SK-N-SH (cell line): ENCODE results near the gene BIRC7.

Experiments
- EP300 ChIP-seq, 2 experiments: IDR thresholded peaks; 2 replicates each; pipeline versions ENCODE4 v1.4.0 to v1.6.1; 2012; ENCODE audit warnings: borderline replicate concordance in 1 of 2, low read depth in 1 of 2, low read length in 1 of 2
- FOXJ3 ChIP-seq: sonication (generic); formaldehyde crosslinking; IDR thresholded peaks from 2 replicates; pipeline ENCODE4 v1.5.1; 2020; ENCODE audit warnings: mild to moderate bottlenecking, missing genetic modification reagents
- FOXM1 ChIP-seq: IDR thresholded peaks from 2 replicates; pipeline ENCODE4 v1.4.0; 2012; ENCODE audit warnings: low read depth, mild to moderate bottlenecking
- MXI1 ChIP-seq: IDR thresholded peaks from 2 replicates; pipeline ENCODE4 v1.6.1; 2012; ENCODE audit warnings: mild to moderate bottlenecking, low read depth, low read length, improper control_type of control experiment
- RCOR1 ChIP-seq: fragments of 150-350 bp; IDR thresholded peaks from 2 replicates; pipeline ENCODE4 v1.6.1; 2017; ENCODE audit warnings: antibody characterized with exemption, low read length
- RFX5 ChIP-seq: IDR thresholded peaks from 2 replicates; pipeline ENCODE4 v1.6.1; 2012; ENCODE audit warnings: mild to moderate bottlenecking, improper control_type of control experiment, low read length
- SMC3 ChIP-seq: IDR thresholded peaks from 2 replicates; pipeline ENCODE4 v1.6.1; 2012; ENCODE audit warnings: low read depth, low read length, improper control_type of control experiment
- TF ChIP-seq, protein P1 (sequence below): fragments of 200-600 bp; sonication (generic); IDR thresholded peaks from 2 replicates; pipeline ENCODE4 v1.6.1; 2017; ENCODE audit warnings: antibody characterized with exemption, mild to moderate bottlenecking, moderate library complexity
- TF ChIP-seq, protein P2 (sequence below): IDR thresholded peaks from 2 replicates; pipeline ENCODE4 v1.6.1; 2012; ENCODE audit warnings: mild to moderate bottlenecking, low read depth, low read length, moderate library complexity
- TF ChIP-seq, protein P3 (sequence below): IDR thresholded peaks from 2 replicates; pipeline ENCODE4 v1.4.0; 2012; ENCODE audit warnings: low read depth, borderline replicate concordance
- TF ChIP-seq, protein P4 (sequence below): IDR thresholded peaks from 2 replicates; pipeline ENCODE4; 2012
- TF ChIP-seq, protein P5 (sequence below): IDR thresholded peaks from 2 replicates; pipeline ENCODE4 v1.4.0; 2012; ENCODE audit warnings: low read depth, borderline replicate concordance
- TF ChIP-seq, protein P6 (sequence below): IDR thresholded peaks from 2 replicates; pipeline ENCODE4 v1.4.0; 2012; ENCODE audit warnings: low read depth

DNA sequence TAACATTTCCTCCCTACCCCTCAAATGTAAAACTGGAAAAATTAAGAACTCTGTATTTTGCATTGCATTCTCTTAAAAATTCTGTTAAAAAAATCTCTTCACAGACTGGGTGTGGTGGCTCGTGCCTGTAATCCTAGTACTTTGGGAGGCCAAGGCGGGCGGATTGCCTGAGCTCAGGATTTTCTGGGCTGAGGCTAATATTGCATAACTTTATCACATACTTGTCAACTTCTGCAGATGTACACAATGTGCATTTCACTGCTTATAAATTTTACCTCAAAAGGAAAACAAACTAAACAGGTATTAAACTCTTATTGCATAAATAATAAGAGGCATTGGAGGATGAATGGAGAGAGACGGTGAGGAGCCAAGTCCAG lies 40.9 kb upstream of the BIRC7 start:
- no peak for TF ChIP-seq MXI1
- TF ChIP-seq, protein P1, sequence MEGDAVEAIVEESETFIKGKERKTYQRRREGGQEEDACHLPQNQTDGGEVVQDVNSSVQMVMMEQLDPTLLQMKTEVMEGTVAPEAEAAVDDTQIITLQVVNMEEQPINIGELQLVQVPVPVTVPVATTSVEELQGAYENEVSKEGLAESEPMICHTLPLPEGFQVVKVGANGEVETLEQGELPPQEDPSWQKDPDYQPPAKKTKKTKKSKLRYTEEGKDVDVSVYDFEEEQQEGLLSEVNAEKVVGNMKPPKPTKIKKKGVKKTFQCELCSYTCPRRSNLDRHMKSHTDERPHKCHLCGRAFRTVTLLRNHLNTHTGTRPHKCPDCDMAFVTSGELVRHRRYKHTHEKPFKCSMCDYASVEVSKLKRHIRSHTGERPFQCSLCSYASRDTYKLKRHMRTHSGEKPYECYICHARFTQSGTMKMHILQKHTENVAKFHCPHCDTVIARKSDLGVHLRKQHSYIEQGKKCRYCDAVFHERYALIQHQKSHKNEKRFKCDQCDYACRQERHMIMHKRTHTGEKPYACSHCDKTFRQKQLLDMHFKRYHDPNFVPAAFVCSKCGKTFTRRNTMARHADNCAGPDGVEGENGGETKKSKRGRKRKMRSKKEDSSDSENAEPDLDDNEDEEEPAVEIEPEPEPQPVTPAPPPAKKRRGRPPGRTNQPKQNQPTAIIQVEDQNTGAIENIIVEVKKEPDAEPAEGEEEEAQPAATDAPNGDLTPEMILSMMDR = no peak
- no peak for TF ChIP-seq EP300 (IDR thresholded peaks at IDR 0.05; ENCODE audit: borderline replicate concordance in 1 of 2, low read depth in 1 of 2, low read length in 1 of 2)
- TF ChIP-seq, protein P2, sequence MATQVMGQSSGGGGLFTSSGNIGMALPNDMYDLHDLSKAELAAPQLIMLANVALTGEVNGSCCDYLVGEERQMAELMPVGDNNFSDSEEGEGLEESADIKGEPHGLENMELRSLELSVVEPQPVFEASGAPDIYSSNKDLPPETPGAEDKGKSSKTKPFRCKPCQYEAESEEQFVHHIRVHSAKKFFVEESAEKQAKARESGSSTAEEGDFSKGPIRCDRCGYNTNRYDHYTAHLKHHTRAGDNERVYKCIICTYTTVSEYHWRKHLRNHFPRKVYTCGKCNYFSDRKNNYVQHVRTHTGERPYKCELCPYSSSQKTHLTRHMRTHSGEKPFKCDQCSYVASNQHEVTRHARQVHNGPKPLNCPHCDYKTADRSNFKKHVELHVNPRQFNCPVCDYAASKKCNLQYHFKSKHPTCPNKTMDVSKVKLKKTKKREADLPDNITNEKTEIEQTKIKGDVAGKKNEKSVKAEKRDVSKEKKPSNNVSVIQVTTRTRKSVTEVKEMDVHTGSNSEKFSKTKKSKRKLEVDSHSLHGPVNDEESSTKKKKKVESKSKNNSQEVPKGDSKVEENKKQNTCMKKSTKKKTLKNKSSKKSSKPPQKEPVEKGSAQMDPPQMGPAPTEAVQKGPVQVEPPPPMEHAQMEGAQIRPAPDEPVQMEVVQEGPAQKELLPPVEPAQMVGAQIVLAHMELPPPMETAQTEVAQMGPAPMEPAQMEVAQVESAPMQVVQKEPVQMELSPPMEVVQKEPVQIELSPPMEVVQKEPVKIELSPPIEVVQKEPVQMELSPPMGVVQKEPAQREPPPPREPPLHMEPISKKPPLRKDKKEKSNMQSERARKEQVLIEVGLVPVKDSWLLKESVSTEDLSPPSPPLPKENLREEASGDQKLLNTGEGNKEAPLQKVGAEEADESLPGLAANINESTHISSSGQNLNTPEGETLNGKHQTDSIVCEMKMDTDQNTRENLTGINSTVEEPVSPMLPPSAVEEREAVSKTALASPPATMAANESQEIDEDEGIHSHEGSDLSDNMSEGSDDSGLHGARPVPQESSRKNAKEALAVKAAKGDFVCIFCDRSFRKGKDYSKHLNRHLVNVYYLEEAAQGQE = no peak
- TF ChIP-seq, protein P3, sequence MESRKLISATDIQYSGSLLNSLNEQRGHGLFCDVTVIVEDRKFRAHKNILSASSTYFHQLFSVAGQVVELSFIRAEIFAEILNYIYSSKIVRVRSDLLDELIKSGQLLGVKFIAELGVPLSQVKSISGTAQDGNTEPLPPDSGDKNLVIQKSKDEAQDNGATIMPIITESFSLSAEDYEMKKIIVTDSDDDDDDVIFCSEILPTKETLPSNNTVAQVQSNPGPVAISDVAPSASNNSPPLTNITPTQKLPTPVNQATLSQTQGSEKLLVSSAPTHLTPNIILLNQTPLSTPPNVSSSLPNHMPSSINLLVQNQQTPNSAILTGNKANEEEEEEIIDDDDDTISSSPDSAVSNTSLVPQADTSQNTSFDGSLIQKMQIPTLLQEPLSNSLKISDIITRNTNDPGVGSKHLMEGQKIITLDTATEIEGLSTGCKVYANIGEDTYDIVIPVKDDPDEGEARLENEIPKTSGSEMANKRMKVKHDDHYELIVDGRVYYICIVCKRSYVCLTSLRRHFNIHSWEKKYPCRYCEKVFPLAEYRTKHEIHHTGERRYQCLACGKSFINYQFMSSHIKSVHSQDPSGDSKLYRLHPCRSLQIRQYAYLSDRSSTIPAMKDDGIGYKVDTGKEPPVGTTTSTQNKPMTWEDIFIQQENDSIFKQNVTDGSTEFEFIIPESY = no peak
- TF ChIP-seq FOXJ3 (CRISPR knock-in tag) = no peak
- no peak for TF ChIP-seq RFX5
- TF ChIP-seq, protein P4, sequence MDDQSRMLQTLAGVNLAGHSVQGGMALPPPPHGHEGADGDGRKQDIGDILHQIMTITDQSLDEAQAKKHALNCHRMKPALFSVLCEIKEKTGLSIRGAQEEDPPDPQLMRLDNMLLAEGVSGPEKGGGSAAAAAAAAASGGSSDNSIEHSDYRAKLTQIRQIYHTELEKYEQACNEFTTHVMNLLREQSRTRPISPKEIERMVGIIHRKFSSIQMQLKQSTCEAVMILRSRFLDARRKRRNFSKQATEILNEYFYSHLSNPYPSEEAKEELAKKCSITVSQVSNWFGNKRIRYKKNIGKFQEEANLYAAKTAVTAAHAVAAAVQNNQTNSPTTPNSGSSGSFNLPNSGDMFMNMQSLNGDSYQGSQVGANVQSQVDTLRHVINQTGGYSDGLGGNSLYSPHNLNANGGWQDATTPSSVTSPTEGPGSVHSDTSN = no peak
- TF ChIP-seq SMC3 = no peak
- TF ChIP-seq, protein P5, sequence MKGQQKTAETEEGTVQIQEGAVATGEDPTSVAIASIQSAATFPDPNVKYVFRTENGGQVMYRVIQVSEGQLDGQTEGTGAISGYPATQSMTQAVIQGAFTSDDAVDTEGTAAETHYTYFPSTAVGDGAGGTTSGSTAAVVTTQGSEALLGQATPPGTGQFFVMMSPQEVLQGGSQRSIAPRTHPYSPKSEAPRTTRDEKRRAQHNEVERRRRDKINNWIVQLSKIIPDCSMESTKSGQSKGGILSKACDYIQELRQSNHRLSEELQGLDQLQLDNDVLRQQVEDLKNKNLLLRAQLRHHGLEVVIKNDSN = no peak
- no peak for TF ChIP-seq FOXM1
- TF ChIP-seq, protein P6, sequence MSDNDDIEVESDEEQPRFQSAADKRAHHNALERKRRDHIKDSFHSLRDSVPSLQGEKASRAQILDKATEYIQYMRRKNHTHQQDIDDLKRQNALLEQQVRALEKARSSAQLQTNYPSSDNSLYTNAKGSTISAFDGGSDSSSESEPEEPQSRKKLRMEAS = no peak
- TF ChIP-seq RCOR1 = no peak
